ENCODE data around the gene KATNAL1.
A peak's percentile ranks its signal among the peaks of the same experiment; 100 is the strongest.

Gene KATNAL1

DNA sequence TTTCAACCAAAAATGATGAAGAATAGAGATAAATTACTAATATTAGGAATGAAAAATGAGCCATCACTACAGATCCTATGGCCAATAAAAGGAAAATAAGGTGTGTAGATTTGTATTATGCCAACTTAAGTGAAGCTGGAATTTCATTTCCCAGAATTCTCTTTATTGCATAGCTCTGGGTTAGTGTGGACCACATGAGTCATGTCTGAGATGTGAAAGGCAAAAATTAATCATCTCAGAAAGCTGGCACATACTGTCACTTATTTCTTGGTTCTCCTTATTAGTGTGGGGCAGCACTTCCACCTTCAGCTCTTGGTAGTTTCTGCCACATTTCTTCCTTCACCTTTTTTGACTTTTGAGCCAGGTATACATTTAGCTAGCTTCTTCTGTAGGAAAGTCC, 82.6 kb downstream of the KATNAL1 start:
- peak in 1 of 2 donors; percentile 54 for DNase-seq (ENCODE audit: low spot score in 2 of 2)
- Mint-ChIP-seq H3K4me3 (no peak overlapping the region), H3K36me3 (peaks cover 36% of the 10 kb centered on the region), H3K4me1 (peaks cover 13% of the 10 kb centered on the region), H3K27ac (peak overlapping the region; percentile 5), H3K9me3 (peaks cover 5% of the 10 kb centered on the region)
- ATAC-seq, result peak; percentile 99

DNA sequence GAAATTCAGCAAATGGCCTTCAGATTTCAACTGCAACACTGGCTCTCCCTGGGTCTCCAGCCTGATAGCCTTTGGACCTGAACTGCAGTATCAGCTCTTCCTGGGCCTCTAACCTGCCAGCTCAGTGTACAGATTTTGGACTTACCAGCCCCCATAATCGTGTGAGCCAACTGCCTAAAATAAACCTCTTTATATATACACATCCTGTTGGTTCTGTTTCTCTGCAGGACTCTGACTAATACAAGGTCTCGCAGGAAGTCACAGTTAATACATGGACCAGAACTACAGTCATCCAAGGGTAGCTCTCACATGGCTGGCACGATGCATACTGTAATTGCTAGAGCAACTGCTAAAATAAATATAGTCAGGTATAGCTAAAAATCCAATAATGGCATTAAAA, 85.1 kb downstream of the KATNAL1 start:
- Mint-ChIP-seq H3K36me3 (peaks cover 27% of the 10 kb centered on the region), H3K9me3 (peaks cover 5% of the 10 kb centered on the region), H3K4me3 (no peak overlapping the region), H3K4me1 (peaks cover 13% of the 10 kb centered on the region), H3K27ac (no peak overlapping the region)
- DNase-seq (ENCODE audit: low spot score in 2 of 2) (no peak), ATAC-seq (peak; percentile 73)

DNA sequence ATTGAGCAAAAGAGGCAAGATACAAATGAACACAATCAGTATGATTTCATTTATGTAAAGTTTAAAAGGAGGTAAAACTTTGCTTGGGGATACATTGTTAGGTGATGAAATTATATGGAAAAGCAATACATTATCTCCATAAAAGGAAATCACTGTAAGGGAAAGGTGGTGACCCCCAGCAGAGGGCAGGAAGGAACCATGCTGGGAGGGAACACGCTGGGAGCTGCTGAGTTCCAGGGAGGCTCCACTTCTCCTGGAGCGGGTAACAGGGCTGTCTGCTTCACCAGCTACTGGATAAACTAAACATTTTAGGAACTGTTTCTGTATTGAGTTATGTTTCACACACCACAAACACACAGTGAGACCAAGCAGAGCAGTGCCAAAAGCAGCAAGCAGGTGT, 91.2 kb downstream of the KATNAL1 start:
- no peak overlapping the region for H3K4me3 Mint-ChIP-seq
- ATAC-seq (no peak), DNase-seq (ENCODE audit: low spot score in 2 of 2) (no peak)
- H3K27ac Mint-ChIP-seq, result no peak overlapping the region
- no peaks in the 10 kb centered on the region for H3K9me3 Mint-ChIP-seq
- H3K4me1 Mint-ChIP-seq, result no peaks in the 10 kb centered on the region
- peaks cover 9% of the 10 kb centered on the region for H3K36me3 Mint-ChIP-seq

DNA sequence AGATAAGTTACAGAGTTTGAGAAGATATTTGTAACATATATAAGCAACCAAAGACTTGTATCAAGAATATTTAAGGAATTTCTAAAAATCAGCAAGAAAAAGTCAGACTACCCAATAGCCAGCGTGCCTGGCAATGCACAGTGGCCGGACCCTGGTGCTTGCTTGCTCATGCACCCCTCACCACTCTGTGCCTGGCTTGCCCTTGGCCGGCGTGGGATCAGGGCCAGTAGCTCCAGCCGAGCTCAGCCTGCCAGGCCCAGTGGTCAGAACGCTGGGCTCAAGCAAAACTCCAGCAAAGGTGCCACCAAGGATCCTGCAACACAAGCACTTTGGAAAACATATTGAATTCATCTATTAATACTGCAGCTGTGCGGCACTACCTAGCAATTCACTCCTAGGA, 95.1 kb downstream of the KATNAL1 start:
- H3K4me3 Mint-ChIP-seq, result no peak overlapping the region
- peaks cover 9% of the 10 kb centered on the region for H3K36me3 Mint-ChIP-seq
- no peaks in the 10 kb centered on the region for H3K9me3 Mint-ChIP-seq

DNA sequence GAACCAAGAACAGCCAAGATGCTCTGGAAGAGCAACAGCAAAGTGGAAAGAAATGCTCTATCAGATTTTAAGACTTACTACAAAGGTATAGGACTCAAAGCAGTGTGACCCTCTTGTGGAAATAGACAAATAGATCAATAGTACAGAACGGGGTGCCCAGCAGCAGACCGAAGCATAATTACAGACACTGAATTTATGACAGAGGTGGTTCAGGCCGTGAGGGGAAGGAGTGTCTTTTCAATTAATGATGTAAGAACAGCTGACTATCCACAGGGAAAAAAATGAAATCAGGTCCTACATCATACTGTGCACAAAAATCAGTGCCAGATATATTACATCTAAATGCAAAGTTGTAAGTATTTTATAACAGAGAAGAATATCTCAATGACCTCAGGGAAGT, 95.6 kb downstream of the KATNAL1 start:
- no peak overlapping the region for H3K4me3 Mint-ChIP-seq
- ATAC-seq, result no peak
- no peaks in the 10 kb centered on the region for H3K4me1 Mint-ChIP-seq
- H3K27ac Mint-ChIP-seq, result no peak overlapping the region
- peaks cover 9% of the 10 kb centered on the region for H3K36me3 Mint-ChIP-seq
- no peak for DNase-seq (ENCODE audit: low spot score in 2 of 2)
- H3K9me3 Mint-ChIP-seq, result no peaks in the 10 kb centered on the region

More for the DNA sequence above, 95.1 kb downstream of the KATNAL1 start:
- ATAC-seq (no peak), DNase-seq (ENCODE audit: low spot score in 2 of 2) (no peak)
- Mint-ChIP-seq H3K4me1 (no peaks in the 10 kb centered on the region), H3K27ac (no peak overlapping the region)

DNA sequence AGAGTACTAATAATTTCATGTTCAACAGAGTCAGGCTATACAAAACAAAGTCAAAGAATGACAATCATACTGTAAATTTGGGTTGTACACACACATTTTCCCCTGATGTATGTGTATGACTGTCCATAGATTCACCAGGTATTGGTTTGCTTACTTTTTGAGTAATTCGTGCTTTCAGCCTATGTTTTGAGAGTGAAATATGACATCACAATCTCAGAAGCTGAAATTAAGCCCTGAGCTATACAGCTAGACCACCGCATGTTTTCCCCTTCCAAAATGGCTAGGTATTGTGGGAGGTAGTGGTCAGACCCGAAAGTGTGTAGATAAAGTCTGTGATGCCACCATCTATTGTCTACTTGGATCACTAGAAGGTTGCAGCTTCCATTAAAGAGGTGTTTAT, 102.8 kb downstream of the KATNAL1 start:
- Mint-ChIP-seq H3K4me1 (no peaks in the 10 kb centered on the region), H3K36me3 (peaks cover 1% of the 10 kb centered on the region), H3K9me3 (no peaks in the 10 kb centered on the region), H3K27ac (no peak overlapping the region), H3K4me3 (no peak overlapping the region)
- peak; percentile 98 for ATAC-seq
- peak in 1 of 2 donors; percentile 61 for DNase-seq (ENCODE audit: low spot score in 2 of 2)

DNA sequence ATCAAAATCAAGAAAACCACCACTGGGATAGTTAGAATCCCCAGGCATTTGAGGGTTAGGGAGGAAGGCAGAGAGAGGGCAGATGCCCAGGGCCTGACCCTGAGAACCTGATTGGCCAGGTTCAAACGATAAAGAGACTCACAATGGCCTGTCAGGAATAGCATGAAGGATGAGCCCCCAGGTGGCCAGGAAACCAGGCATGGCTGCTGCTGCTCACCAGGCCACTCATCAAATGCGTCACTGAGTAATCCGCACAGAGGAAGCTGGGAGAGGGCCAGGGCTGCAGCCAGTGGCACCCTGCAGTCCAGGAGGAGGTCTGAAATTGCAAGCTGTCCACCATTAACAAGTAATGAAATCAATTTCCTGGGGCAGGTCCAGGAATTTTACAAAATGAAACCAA, 111.3 kb downstream of the KATNAL1 start:
- H3K4me3 Mint-ChIP-seq, result no peak overlapping the region

DNA sequence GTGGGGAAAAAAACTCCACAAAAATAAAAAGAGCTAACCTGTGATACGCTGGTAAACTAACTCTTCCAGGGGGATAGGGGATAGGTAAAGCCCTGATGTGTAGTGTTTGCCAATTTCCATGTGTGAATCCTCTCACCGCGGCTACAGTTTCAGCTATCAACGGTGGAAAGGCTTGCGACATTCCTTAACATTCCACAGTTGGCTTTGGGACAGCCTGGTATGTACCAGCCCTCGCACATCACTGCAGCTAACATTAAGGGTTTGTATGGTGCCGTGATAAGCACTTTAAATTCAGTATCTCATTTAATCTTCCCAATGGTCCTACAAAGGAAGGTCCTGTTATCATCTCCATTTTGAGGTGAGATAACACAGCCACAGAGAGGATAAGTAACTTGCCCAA, 112.4 kb downstream of the KATNAL1 start:
- no peaks in the 10 kb centered on the region for H3K4me1 Mint-ChIP-seq
- no peak for ATAC-seq

More for the DNA sequence above, 111.3 kb downstream of the KATNAL1 start:
- DNase-seq (ENCODE audit: low spot score in 2 of 2), result no peak
- ATAC-seq, result no peak
- Mint-ChIP-seq H3K4me1 (no peaks in the 10 kb centered on the region), H3K9me3 (no peaks in the 10 kb centered on the region), H3K27ac (peak overlapping the region; percentile 9), H3K36me3 (no peaks in the 10 kb centered on the region)

DNA sequence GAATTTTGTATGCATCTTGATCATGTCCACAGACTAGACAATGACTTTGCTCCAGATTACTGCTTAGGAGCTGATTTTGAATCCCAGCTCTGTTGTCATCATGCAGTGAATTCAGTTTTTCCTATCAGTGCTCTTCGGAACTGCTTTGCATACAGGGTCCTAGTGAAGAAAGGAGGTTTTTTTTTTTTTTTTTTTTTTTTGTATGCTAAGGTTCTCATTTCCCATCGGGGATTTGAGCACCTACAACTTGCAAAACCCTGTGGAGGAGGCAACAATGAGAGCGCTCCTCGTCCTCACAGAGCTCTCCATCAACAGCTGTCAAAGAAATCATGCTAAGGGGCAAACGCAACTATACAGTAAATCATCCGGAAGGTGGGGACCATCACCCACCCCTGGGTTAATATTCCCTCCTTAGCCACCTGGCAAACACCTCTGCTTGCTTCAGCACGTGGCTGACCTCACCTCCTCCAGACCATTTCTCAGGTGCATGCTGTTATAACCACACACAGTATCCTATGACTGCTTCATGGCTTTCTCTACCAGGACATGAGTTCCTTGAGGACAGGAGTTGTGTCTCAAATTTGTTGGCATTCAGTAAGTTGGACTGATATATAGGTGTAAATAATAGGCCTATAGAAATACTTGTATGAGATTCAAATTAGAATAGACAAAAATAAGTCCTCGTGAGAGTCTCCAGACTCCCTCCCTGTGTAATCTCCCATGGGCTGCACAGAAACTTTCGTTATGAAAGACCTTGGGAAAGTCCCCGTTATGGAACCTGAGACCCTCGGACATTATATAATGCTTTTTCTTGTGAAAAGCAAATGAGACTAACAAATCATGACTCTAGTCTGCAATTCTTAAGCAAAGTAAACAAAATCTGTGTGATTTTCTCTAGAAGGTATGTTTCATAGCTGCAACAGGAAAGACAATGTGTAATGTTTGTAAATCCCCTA, 113.8 kb downstream of the KATNAL1 start:
- H3K9me3 Mint-ChIP-seq, result no peaks in the 10 kb centered on the region
- no peak for DNase-seq (ENCODE audit: low spot score in 2 of 2)
- no peak overlapping the region for H3K4me3 Mint-ChIP-seq
- no peaks in the 10 kb centered on the region for H3K4me1 Mint-ChIP-seq
- H3K36me3 Mint-ChIP-seq, result no peaks in the 10 kb centered on the region
- H3K27ac Mint-ChIP-seq, result no peak overlapping the region
- ATAC-seq, result no peak

More for the DNA sequence above, 112.4 kb downstream of the KATNAL1 start:
- peak overlapping the region; percentile 9 for H3K27ac Mint-ChIP-seq
- no peaks in the 10 kb centered on the region for H3K9me3 Mint-ChIP-seq
- H3K36me3 Mint-ChIP-seq, result no peaks in the 10 kb centered on the region
- no peak overlapping the region for H3K4me3 Mint-ChIP-seq
- no peak for DNase-seq (ENCODE audit: low spot score in 2 of 2)

DNA sequence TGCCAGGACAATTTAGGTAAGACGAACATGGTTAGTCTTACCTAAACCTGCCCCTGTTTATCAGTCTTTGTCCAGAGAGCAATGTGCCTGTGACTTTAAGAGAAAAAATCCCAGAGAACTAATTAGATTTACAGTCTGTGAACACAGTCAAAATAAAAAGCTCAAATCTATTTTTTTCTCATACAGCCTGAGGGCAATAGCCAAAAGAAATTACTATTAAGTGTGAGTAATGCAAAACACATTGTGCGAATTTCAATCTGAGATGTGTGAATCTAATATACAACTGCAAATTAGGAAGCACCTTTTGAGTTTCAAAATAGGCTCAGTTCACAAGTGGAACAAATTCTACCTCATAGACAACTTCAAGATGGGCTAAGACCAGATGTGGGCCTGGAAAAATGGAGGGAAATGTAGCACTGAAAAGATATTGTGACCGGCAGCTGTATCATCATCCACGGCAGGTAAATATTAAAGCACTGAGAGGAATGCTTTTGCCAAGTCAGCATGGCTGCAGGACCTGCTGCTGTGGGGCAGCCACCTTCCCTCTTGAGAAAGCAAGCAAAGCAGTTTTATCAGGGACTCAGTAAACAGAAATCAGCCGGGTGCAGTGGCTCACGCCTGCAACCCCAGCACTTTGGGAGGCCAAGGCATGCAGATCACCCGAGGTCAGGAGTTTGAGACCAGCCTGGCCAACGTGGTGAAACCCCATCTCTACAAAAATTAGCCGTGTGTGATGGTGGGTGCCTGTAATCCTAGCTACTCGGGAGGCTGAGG, 114.8 kb downstream of the KATNAL1 start:
- no peak overlapping the region for H3K27ac Mint-ChIP-seq

DNA sequence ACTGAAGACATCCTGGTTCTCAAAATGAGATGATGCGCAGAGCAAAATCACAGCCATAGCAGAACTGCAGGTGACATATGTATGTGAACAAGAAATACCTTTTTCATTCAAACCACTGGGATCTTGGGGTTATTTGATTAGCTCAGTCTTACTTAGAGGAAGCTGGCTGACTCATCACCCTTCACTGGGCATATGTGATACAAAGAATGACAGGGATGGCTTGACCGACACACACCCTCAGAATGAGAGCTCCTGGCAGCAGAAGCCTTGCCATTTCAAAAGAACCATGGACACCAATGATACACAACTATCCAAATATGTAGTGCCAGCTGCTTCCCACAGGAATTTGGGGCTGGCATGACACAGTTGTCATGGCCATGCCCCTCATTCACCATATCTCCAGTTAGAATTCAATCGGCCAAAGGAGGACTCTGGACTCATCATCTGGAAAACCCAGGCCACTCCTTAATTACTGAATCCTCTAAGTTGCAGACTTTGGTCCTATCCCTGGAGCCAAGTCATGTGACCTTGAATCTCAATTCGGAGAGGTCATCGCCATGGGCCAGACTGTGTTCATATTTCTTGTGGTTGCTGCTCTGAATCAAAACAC, 115.8 kb downstream of the KATNAL1 start:
- Mint-ChIP-seq H3K36me3 (no peaks in the 10 kb centered on the region), H3K4me1 (no peaks in the 10 kb centered on the region), H3K9me3 (no peaks in the 10 kb centered on the region), H3K27ac (no peak overlapping the region), H3K4me3 (no peak overlapping the region)
- DNase-seq (ENCODE audit: low spot score in 2 of 2) (no peak), ATAC-seq (peak; percentile 46)

More for the DNA sequence above, 114.8 kb downstream of the KATNAL1 start:
- Mint-ChIP-seq H3K9me3 (no peaks in the 10 kb centered on the region), H3K4me1 (no peaks in the 10 kb centered on the region), H3K4me3 (no peak overlapping the region), H3K36me3 (no peaks in the 10 kb centered on the region)
- ATAC-seq (no peak), DNase-seq (ENCODE audit: low spot score in 2 of 2) (no peak)

DNA sequence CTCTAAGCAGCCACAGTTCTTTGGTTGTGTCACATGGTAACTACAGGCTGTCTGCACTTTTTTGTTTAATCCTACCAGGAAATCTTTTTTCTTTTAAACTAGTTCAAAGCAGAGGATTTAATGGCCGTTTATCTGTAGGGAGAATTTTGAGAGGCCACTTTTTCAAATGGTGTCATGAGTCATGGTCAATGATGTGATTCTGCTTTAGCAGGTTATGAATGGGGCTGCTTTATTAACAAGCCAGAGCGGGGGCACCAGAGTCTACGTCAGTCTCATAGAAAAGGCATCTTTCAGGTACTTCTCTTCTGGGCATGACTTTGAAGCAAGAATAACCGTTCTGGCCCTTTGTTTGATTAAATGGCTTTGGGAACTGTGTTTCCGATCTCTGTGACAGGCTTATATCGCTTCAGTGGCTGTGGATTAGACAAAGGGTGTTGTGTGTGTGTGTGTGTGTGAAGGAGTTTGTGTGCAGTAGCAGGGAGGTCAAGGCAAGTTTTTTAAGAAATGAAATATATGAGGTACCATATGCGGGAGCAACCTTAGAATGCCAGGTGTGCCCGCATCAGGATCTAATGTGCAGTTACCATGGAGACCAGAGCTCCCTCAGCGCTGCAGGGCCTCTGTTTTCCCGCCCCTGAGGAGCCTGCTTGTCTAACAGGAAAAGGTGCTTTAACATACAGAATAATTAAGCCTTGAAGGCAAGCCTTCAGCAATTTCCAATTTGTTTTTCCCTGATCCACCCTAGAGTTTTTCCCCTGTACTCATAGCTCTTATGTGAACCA, 120.5 kb downstream of the KATNAL1 start:
- no peak overlapping the region for H3K4me3 Mint-ChIP-seq
- DNase-seq (ENCODE audit: low spot score in 2 of 2), result no peak
- no peak overlapping the region for H3K27ac Mint-ChIP-seq

DNA sequence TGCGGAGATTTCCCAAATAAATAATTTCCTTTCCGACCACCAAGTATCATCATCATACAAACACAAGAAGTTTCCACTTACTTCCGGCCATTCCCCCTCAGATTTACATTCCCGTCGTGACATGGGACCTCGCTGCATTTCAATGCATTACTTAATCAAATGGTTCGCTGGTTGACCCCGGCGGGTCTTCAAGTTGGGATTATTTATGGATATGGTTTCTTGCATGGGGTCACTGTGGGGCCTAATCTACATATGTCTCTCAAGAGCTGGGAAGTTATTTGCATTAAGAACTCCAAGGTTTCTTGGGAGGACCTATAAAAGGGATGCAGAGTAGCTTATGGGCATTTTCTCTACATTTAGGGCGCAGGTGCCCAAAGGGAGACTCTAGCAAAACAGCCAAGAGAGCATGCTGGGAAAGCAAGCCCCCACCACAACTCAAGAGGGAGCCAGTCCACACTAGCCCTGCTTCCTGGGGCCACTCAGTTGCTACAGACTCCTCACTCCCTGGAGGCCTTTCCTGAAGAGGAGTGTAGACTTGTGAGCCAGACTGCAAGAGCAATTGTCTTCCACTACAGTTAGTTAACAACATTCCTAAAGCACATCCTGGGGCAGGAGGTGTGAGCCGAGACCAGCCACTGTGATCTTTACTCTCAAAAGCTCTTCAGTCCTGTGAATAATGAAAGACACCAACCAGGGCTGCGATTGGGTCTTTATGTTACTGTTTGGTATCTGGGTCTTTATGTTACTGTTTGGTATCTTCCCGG, 125.3 kb downstream of the KATNAL1 start:
- ATAC-seq, result no peak
- Mint-ChIP-seq H3K36me3 (no peaks in the 10 kb centered on the region), H3K9me3 (no peaks in the 10 kb centered on the region), H3K27ac (no peak overlapping the region), H3K4me1 (no peaks in the 10 kb centered on the region), H3K4me3 (no peak overlapping the region)
- DNase-seq (ENCODE audit: low spot score in 2 of 2), result no peak

More for the DNA sequence above, 120.5 kb downstream of the KATNAL1 start:
- Mint-ChIP-seq H3K9me3 (no peaks in the 10 kb centered on the region), H3K4me1 (no peaks in the 10 kb centered on the region), H3K36me3 (no peaks in the 10 kb centered on the region)
- no peak for ATAC-seq

DNA sequence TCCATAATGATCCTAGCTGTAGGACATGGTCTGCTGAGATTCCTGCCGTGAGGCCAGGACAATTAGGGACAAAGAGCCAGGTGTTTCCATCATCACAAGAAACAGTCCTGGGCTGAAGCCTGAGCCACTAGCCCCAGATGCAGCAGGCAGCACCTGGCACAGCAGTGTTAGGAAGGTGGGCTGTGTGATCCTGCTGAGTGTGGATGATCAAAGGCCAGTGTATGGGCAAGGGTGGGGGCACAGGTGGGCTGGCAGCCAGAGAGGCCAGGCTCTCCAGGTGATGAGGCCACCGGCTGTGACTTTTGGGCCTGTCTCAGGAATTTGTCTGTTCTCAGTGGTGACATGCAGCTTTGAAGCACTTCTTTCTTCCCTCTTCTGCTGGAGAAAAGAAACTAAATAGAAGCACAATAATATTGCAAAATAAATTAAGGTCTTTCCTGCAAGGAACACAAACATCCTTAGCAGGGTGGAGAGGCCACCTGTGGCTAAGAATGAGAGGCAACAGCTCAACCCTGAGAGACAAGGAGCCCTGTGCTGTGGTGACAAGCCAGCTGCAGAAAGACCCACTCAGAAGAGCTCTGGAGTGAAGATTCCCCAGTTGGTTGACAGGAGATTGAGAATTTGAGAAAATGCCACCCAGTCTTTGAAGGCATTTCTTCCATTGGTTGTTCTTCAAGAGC, 127.6 kb downstream of the KATNAL1 start:
- no peak overlapping the region for H3K27ac Mint-ChIP-seq
- no peak overlapping the region for H3K4me3 Mint-ChIP-seq
- no peaks in the 10 kb centered on the region for H3K4me1 Mint-ChIP-seq
- ATAC-seq, result no peak
- H3K9me3 Mint-ChIP-seq, result no peaks in the 10 kb centered on the region
- no peaks in the 10 kb centered on the region for H3K36me3 Mint-ChIP-seq
- no peak for DNase-seq (ENCODE audit: low spot score in 2 of 2)
